ENCODE results near the gene DENND1A.
A peak's percentile ranks its signal among the peaks of the same experiment; 100 is the strongest.

DENND1A gene

DNA sequence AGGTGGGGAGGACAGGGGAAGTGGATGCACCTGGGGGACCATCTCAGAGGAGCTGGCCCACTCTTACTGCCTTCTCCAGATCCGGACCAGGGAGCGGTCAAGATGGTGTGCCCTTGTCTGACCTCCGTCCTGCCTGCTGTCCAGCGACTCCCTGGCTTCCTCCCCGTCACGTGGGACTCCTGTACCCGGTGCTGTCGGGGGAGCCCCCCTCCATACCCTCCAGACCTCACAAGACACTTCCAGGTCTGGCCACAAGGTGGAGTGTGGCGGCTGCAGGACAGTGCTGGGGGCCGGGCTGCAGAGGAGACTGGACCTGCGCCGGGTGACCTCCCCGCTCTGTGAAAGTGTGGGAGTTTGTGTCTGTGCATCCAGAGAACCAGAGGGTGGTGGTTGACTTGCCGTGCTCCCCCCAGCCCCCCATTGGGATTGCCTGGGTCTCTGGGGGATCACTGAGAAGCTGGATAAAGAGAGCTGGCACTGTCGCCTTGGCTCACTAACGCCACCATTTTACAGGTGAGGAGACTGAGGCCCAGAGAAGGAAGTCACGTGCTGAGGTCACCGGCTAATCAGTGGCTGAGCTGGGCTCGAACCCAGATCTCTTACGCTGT, 575.8 kb downstream of the DENND1A start:
- DNase-seq (ENCODE audit: low spot score) = peak; percentile 93

DNA sequence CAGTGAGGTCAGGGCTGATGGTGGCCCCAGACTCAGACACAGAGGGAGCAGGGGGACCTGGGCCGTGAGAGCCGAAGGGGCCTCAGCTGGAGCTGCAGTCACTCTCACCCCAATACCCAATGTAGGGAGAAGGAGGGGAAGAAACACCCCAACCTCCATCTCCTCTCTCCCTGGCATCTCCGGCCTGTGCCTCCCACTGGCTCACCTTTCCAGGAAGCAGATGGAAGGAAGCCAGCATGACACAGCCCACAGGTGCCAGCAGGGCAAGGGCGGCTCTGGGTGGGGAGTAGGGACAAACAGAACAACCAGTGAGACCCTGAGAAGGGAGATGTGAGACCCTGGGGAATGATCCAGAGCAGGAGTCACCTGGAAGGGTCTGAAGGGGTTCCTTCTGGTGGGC, 576.9 kb downstream of the DENND1A start:
- DNase-seq (ENCODE audit: low spot score) = no peak

DNA sequence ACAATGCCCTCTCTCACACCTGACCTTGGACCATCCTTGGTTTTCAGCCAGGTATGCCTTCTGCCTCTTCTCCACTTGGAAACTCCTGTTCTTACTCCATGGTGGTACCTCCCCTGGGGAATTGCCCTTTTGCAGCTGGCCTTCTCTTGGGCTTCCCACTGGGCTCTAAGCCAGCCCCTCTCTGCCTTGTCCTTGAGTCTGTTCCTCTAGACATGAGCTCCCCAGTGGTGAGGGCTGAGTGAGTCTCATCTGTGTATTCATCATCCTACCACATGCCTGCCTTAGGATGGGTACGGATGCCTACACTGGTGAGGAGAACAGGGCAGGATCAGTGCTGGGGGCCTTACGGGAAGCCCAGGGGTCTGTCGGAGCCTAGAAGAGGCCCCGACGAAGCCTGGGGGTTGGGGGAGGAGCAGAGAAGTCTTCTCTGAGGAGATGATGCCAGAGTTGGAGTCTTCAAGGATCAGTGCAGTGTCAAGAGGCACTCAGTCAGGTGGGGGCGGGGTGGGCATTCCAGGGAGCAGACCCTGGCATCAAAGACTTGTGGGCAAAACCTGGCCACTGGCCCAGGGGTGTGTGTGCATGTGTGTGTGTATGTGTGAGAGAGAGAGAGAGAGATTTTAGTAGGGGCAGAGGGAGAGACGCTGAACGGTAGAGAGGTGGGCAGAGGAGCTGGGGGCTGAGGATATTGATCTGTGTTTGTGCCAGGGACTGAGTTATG, 579.2 kb downstream of the DENND1A start:
- DNase-seq (ENCODE audit: low spot score) = no peak

DNA sequence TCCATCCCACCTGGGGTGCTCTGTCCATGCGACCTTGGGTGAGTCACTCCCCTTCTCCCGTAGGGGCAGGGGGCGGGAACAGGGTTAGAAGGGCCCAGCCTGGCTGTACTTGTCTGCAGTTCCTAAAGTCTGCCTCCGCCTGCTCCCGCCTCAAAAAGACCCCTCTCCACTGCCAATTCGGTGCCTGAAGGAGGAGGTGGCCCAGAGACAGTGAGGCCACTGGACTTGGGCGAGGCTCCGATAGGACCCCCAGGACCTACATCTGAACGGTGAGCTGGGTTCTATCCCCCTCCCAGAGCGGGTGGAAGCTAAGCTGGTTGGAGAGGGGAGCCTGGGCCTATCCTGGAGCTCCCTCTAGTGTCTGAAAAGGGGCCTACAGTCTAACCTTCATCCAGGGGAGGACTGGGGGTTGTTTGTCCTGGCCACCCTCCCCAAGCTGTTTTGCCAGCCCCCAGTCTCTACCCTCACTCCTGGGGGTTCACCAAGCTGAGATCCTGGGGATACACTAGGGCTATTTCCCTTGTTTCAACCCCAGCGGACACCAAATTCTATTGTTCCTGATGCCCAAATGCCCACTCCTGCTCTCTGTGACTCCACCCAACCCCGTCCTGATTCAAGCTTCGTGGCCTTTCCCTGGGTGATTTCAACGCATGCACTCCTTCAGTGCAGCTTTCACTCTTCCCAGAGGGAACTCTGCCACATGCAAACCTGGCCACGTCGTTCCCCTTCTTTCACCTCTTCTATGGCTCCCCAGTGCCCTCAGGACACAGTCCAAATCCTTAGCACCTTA, 580.0 kb downstream of the DENND1A start:
- DNase-seq (ENCODE audit: low spot score) = peak; percentile 94

DNA sequence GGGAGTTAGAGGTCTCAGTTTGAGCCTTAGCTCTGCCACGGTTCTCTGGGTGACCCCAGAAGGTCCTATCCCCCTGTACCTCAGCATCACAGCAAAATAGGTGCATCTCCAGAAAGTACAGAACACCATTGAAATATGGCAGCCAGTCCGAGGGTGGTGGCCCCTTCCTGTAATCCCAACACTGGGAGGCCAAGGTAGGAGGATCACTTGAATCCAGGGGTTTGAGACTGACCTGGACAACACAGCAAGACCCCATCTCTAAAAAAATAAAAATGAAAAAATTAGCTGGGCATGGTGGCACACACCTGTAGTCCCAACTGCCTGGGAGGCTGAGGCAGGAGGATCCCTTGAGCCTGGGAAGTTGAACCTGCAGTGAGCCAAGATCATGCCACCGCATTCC, 580.9 kb downstream of the DENND1A start:
- DNase-seq (ENCODE audit: low spot score) = no peak

DNA sequence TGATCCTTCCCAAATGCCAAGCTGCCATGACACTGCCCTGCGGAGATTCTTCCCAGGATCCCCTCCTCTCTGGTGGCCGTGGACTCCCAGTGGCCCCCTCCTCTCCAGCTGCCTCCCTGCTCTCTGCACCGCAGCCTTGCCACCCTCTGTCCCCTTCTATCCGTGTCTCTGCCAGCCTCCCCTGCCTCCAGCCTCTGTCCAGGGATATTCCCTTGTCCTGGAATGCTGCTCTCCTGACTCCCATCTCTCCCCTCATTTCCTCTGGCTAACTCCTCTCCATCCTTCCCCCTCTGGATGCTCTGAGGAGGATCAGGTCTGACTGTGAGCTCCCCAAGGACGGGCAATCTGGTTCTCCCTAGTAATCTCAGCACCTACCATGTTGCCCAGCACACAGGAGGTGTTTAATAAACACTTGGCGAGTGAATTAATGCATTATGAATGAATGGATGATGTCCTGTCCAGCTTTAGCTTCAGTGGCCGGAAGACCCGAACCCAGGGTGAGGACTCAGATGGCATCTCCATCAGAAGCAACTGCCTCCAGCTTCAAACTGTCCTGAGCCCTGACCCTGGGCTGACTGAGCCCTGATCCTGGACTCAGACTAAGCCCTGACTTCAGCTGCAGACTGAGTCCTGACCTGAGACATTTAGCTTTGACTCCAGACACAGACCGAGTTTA, 581.5 kb downstream of the DENND1A start:
- no peak for DNase-seq (ENCODE audit: low spot score)

DNA sequence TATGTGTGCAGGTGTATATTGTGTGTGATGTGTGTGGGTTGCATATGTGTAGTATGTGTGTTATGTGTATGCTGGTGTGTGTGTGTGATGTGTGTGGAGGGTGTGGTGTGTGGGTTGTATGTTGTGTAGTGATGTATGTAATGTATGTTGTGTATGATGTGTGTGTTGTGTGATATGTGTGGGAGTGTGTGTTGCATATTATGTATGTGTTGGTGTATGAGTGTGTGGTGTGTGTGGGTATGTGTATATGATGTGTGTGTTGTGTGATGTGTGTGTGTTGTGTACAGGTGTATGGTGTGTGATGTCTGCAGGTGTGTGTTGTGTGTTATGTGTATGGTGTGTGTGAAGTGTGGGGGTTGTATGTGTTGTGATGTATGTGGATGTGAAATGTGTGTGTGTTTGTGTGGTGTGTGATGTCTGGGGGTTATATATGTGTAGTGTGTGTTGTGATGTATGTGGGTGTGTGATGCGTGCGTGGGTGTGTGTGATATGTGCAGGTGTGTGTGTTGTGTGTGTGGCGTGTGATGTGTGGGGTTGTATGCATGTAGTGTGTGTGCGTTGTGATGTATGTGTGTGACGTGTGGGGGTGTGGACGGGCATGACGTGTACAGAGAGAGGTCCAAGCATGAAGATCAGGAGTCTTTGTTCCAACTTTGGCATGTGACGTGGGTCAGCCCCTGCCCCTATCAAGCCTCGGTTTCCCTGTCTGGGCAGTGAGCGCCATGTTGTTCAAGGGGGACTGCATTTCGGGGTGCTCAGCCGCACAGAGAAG, 582.5 kb downstream of the DENND1A start:
- DNase-seq (ENCODE audit: low spot score) = no peak

DNA sequence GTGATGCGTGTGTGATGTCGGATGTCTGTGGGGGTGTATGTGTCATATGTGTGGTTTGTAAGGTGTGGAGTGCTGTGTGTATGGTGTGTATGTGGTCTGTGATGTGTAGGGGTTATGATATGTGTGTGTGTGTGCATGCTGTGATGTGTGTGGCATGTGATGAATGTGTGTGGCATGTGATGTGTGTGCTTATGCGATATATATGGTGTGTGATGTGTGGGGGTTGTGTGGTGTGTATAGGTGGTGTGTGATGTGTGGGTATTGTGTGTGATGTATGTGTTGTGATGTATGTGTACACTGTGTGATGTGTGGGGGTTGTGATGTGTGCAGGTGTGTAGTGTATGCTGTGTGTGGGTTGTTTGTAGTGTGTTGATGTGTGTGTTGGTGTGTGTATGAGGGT, 583.1 kb downstream of the DENND1A start:
- DNase-seq (ENCODE audit: low spot score) = no peak

DNA sequence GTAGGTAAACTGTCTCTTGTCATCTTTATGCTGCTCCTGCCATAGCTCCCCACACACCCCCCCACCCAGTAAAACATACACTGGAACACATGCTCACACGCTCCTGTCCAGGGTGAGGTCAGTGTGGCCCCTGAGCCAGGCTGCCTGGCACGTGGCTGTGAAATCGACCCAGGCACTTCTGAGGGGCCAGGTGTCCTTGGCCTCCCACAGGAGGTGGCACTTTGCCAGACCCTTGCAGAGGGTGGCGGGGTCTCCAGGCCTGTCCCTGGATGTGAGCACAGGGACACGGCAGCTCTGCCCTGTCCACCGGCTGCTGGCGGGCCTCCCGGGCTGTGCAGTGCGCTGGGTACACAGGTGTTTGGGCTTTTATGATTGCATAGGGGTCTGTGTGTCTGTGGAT, 583.9 kb downstream of the DENND1A start:
- DNase-seq (ENCODE audit: low spot score) = no peak

DNA sequence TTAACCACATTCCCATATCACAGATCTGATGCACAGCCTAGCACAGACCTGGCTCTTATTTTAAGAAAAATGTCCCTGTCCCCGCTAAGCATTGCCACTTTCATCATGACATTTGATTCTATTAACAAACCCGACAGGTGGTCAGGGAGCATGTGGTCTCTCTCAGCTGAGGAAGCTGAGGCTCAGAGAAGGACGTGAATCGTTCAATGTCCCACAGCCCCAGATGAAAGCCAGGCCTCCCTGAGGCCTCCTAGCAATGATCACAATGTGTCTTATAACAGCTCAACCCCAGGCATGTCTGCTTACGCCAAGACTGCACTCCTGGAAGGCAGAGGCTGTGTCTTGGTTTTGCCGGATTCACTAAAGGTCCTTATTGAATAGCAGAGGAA, 584.4 kb downstream of the DENND1A start:
- DNase-seq (ENCODE audit: low spot score) = no peak

DNA sequence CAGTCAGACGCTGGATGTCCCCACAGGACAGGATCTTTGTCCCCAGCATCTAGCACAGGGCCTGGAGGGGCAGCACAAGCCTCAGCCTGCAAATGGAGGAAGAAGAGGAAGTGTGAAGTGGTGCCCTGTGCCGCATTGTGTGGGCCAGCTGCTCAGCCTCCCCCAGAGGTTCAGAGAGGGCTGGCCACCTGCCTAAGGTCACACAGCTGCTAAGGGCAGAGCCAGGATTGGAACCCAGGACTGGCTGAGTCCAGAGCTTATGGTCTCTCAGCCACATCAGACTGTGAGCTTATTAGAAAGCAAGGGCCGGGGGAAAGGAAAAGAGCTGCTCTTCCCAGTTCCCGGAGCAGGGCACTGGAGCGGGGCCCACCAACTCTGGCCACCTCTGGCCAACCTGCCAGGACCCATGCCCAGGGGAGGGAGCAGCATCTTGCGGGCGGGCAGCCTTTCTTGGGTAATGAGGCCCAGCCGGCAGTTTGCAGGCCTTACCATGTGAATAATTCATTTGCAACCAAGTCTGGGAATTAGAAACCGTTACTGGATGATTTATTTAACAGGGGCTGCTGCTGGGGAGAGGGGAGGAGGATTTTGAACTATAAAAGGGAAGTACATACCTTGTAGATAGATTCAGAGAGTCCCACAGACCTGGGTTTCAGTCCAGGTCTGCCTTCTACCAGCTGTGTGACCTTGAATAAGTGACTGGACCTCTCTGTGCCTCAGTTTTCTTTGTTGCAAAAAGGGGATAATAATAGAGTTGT, 585.6 kb downstream of the DENND1A start:
- DNase-seq (ENCODE audit: low spot score) = no peak

DNA sequence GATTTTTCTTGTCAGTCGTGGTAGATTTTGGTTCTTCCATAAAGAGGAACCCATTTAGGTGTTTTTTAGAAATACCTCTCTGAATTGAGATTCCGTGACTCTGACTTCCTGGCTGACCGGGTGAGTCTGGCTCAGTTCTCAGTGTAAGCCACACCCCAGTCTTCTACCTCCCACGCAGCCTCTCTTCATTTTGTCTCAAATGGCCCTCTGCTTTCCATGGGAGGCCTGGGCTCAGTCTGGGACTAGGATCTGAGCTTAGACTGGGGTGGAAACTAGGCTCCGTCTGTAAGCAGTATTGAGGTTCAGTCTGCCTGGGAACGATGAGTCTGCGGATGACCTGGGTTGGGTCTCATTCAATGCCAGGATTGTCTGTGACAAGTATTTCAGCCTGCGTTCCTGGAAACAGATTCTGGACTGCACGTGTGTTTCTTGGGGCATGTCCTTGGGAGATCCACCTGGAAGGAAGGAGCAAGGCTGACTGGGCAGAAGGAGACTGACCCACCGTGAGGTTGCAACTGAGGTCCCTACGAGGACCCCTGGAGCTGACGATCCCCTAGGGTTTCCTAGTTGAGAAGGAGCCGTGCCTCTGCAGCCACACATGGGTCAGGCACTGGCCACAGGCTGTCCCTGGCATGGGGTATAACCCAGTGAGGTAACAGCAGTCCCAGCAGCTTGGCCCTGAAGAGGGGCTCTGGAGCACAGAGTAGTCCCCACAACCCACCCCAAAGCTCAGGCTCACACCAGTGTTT, 586.3 kb downstream of the DENND1A start:
- no peak for DNase-seq (ENCODE audit: low spot score)

DNA sequence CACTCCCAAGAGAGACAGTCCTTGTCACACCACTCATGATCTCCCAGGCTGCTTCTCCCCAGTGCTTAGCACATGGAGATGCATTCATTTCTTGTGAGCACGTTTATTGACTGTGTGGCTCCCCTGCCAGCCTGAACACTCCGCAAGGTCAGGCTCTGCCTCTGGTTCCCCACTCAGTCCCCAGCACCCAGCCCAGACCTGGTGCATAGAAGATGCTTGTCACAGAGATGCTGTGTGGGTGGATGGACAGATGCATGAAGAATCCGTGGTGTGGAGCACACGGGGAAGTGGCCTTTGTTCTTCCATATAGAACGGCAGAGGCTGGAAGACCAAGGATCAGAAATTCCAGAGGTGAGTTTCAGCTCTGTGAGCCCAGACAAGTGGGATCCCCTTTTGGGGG, 587.7 kb downstream of the DENND1A start:
- DNase-seq (ENCODE audit: low spot score) = no peak

DNA sequence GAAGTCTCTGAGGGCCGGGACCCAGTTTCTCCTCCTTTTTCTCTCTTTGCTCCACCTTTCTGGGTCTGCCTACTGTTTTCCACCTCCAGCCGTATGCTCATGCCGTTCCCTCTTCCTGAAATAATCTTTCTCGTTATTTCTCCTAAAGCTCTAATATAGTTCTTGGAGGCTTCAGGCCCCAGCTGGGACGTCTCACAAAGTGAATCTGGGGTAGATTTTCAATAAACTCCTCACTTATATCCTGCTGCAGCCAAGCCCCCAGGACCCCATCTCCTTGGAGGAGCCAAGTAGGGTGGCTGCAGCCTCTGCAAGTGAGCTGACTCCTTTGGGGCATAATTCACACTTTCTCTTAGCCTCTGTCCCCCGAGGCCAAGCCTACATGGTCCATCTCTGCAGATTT, 588.1 kb downstream of the DENND1A start:
- no peak for DNase-seq (ENCODE audit: low spot score)

DNA sequence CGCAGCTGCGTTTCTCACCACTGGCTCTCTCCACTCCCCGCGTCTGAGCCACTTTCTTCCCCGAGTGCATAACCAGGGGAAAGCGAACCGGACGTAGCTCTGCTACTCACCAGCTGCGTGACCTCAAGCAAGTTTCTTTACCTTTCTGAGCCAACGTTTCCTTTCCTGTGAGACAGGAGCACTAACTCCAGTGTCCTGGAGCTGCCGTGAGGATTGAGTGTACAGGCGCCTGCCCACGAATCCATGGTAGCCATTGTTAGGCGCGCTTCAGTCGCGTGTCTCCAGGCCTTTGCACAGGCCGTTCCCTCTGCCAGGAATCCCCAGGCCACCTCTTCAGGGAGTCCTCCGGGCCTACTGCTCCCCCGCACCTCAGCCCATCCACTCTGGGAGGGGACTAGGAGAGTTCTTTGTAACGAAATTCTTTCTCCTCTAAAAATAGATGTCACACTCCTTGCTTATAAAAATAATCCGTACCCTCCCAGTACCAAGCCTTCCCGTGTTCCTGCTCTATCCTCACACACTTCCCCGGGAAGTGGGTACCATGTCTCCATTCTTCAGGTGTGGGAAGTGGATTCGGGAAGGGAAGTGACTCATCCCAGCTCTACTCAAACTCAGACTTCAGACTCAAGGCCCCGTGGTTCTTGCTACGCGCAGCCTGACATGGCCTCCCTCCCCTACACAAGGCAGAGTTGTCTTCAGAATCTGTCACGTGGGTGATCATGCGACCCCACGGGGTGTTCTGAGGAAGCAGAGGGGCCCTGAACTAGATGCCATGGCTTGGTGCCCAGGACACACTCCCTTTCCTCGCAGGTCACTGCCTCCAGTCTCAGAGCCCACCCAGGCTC, 590.0 kb downstream of the DENND1A start:
- no peak for DNase-seq (ENCODE audit: low spot score)

DNA sequence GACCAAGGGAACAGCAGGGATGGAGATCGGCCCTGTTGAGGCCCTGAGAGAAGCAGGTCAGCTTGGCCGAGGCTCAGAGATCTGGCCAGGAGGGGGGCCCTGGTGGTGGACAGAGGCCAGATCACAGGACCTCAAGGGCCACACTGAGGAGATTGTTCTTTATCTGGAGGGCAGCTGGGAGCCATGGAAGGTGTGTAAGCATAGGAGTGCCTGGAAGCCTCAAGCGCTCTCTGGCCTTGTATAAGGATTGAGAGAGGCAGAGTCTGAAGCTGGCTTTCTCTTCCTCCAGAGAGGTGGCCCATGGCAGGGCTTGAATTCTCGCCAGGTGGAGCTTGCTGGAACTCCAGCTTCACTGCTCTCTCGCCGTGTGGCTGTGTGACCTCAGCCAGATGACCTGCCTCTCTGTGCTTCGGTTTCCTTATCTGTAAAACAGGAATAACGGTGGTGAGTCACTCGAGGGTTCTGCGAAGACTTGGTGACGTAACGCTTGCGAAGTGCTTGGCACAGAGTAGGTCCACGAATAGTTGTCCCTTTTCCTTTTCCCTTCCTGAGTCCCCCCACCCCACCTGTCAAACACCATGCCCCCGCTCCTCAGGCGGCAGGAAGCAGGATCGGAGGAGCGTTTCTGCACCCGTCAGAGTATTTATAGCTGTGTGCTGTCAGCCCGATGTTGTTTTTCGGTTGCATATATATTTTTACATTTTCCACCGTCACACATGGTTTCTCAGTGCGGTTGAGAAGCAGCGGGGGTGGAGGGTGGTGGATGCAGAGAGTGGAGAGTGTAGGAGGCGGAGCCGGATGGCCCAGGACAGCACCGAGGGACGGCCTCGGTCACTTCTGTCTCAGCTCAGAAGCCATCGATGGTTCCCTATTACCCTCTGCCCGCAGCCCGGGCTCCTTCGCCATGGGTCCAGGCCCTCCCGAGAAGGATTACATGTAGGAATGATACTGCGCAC, 590.9 kb downstream of the DENND1A start:
- DNase-seq (ENCODE audit: low spot score) = no peak

DNA sequence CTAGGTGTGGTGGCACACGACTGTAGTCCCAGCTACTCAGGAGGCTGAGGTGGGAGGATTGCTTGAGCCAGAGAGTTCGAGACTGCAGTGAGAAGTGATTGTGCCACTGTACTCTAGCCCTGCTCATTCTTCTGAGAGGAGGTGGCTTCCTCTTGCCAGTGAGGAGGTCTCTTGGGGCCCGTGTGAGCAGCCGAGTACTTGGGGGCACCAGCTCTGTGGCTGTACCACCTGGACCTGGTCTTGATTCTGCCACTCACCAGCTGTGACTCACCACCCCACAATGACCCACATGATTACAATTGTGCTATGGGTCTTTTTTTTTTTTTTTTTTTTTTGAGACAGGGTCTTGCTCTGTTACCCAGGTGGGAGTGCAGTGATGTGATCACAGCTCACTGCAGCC, 592.0 kb downstream of the DENND1A start:
- DNase-seq (ENCODE audit: low spot score) = no peak

DNA sequence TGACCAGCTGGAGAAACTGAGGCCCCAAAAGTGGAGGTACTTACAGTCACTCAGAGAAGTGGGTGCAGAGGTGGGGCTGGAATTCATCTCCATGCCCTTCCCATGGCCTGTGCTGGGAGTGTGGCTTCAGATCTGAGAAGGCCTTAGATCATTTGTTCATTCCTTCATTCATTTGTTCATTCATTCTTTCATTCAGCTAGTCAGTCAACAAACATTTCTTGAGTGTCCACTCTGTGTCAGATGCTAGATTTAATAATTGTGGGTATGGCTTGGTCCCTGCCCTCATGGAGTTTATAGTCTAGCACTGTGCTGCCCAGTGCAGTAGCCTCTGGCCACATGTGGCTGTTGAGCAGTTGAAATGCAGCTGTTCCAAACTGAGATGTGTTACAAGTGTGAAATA, 593.0 kb downstream of the DENND1A start:
- DNase-seq (ENCODE audit: low spot score) = no peak
